SK-N-SH treated with all-trans-retinoic acid at 6 μM for 48 hours (cell line): ENCODE measurements around the gene CCNE1.

Source experiments
- ATAC-seq: fragments of 200-7000 bp; cut with Tn5 transposase; 3 replicates; pipeline ENCODE4 v1.9.1; 2020; ENCODE audit warnings: mild to moderate bottlenecking, moderate library complexity
- ARNTL ChIP-seq: fragments of 450-650 bp; formaldehyde crosslinking; IDR thresholded peaks from 2 replicates; pipeline ENCODE4 v1.5.0; 2020; ENCODE audit warnings: low read depth, mild to moderate bottlenecking, moderate library complexity, borderline replicate concordance
- BACH2 ChIP-seq: fragments of 250-450 bp; sonication (Bioruptor Pico); IDR thresholded peaks from 2 replicates; pipeline ENCODE4 v1.9.0; 2021; ENCODE audit warnings: mild to moderate bottlenecking, borderline replicate concordance
- ESRRG ChIP-seq: fragments of 250-450 bp; sonication (Bioruptor Pico); IDR thresholded peaks from 2 replicates; pipeline ENCODE4 v1.6.1; 2021; ENCODE audit warnings: mild to moderate bottlenecking
- GLIS3 ChIP-seq: fragments of 250-450 bp; sonication (Bioruptor Pico); IDR thresholded peaks from 2 replicates; pipeline ENCODE4 v1.5.0; 2020; ENCODE audit warnings: mild to moderate bottlenecking, moderate library complexity
- ISL1 ChIP-seq: fragments of 250-450 bp; sonication (Bioruptor Pico); IDR thresholded peaks from 2 replicates; pipeline ENCODE4 v2.1.2; 2022; ENCODE audit warnings: mild to moderate bottlenecking, moderate library complexity
- OSR1 ChIP-seq: fragments of 250-450 bp; sonication (Bioruptor Pico); IDR thresholded peaks from 2 replicates; pipeline ENCODE4 v1.8.0; 2022; ENCODE audit warnings: moderate library complexity, mild to moderate bottlenecking, inconsistent platforms
- PATZ1 ChIP-seq: fragments of 250-450 bp; sonication (Bioruptor Pico); IDR thresholded peaks from 2 replicates; pipeline ENCODE4 v1.8.0; 2020; ENCODE audit warnings: mild to moderate bottlenecking, moderate library complexity, borderline replicate concordance
- POU6F1 ChIP-seq: fragments of 250-450 bp; sonication (Bioruptor Pico); IDR thresholded peaks from 2 replicates; pipeline ENCODE4 v1.8.0; 2021; ENCODE audit warnings: low read depth, mild to moderate bottlenecking, moderate library complexity, borderline replicate concordance
- PPARA ChIP-seq: fragments of 250-450 bp; sonication (Bioruptor Pico); IDR thresholded peaks from 2 replicates; pipeline ENCODE4 v1.5.0; 2020; ENCODE audit warnings: mild to moderate bottlenecking, borderline replicate concordance
- RARB ChIP-seq: fragments of 250-450 bp; sonication (Bioruptor Pico); IDR thresholded peaks from 2 replicates; pipeline ENCODE4 v1.8.0; 2021; ENCODE audit warnings: mild to moderate bottlenecking, moderate library complexity
- SNAI2 ChIP-seq: fragments of 250-450 bp; sonication (Bioruptor Pico); IDR thresholded peaks from 2 replicates; pipeline ENCODE4 v1.5.0; 2020; ENCODE audit warnings: mild to moderate bottlenecking, moderate library complexity
- TCF4 ChIP-seq: fragments of 250-450 bp; sonication (Bioruptor Pico); IDR thresholded peaks from 2 replicates; pipeline ENCODE4 v1.8.0; 2021; ENCODE audit warnings: mild to moderate bottlenecking, moderate library complexity, borderline replicate concordance
- ZC3H10 ChIP-seq: fragments of 250-450 bp; sonication (Bioruptor Pico); IDR thresholded peaks from 2 replicates; pipeline ENCODE4 v1.5.1; 2021; ENCODE audit warnings: mild to moderate bottlenecking, moderate library complexity
- ZFP3 ChIP-seq: fragments of 250-450 bp; sonication (Bioruptor Pico); IDR thresholded peaks from 2 replicates; pipeline ENCODE4 v1.5.0; 2020; ENCODE audit warnings: mild to moderate bottlenecking, moderate library complexity
- ZFP30 ChIP-seq: fragments of 450-650 bp; formaldehyde crosslinking; IDR thresholded peaks from 2 replicates; pipeline ENCODE4 v1.5.0; 2022; ENCODE audit warnings: mild to moderate bottlenecking, moderate library complexity
- ZNF565 ChIP-seq: fragments of 450-650 bp; formaldehyde crosslinking; conservative IDR thresholded peaks from 2 replicates; pipeline ENCODE4 v1.5.0; 2020; ENCODE audit warnings: low read depth, mild to moderate bottlenecking, moderate library complexity
- ZNF70 ChIP-seq: fragments of 450-650 bp; formaldehyde crosslinking; IDR thresholded peaks from 2 replicates; pipeline ENCODE4 v1.5.0; 2020; ENCODE audit warnings: mild to moderate bottlenecking, moderate library complexity
- TF ChIP-seq, protein P1 (sequence below): fragments of 250-450 bp; sonication (Bioruptor Pico); IDR thresholded peaks from 2 replicates; pipeline ENCODE4 v1.5.1; 2020; ENCODE audit warnings: low read depth, mild to moderate bottlenecking, moderate library complexity
- TF ChIP-seq, protein P2 (sequence below): fragments of 250-450 bp; sonication (Bioruptor Pico); IDR thresholded peaks from 2 replicates; pipeline ENCODE4 v1.5.0; 2020; ENCODE audit warnings: mild to moderate bottlenecking, moderate library complexity
- TF ChIP-seq, protein P3 (sequence below): fragments of 250-450 bp; sonication (Bioruptor Pico); IDR thresholded peaks from 2 replicates; pipeline ENCODE4 v1.5.1; 2021; ENCODE audit warnings: mild to moderate bottlenecking, moderate library complexity

The CCNE1 gene

DNA sequence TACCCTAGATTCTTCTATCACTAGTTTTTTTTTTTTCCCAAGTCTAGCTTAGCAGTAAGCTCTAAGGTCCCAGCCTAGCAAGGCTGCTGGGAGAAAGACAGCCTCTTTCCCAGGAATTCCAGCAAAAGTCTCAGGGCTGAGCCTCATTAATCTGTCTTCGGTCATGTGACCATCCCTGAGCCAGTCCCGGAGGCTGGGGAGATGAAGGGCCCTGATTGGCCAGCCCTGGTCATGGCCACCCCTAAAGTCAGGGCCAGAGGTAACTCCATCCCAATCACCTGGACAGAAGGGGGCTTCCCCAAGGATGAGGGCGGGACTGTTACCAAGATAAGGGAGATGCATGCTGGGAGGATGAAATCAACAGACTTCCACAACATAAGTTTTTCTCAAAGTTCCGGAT, 43.3 kb downstream of the CCNE1 start:
- ATAC-seq: 0 out of 3 replicates have a peak, but pooled peaks have one; percentile 22
- no peak for TF ChIP-seq PATZ1 (CRISPR knock-in tag)
- TF ChIP-seq RARB (CRISPR knock-in tag): no peak
- TF ChIP-seq PPARA (CRISPR knock-in tag): no peak
- no peak for TF ChIP-seq ZC3H10 (CRISPR knock-in tag)
- TF ChIP-seq, protein P1, sequence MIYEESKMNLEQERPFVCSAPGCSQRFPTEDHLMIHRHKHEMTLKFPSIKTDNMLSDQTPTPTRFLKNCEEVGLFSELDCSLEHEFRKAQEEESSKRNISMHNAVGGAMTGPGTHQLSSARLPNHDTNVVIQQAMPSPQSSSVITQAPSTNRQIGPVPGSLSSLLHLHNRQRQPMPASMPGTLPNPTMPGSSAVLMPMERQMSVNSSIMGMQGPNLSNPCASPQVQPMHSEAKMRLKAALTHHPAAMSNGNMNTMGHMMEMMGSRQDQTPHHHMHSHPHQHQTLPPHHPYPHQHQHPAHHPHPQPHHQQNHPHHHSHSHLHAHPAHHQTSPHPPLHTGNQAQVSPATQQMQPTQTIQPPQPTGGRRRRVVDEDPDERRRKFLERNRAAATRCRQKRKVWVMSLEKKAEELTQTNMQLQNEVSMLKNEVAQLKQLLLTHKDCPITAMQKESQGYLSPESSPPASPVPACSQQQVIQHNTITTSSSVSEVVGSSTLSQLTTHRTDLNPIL (CRISPR knock-in tag): no peak
- TF ChIP-seq, protein P2, sequence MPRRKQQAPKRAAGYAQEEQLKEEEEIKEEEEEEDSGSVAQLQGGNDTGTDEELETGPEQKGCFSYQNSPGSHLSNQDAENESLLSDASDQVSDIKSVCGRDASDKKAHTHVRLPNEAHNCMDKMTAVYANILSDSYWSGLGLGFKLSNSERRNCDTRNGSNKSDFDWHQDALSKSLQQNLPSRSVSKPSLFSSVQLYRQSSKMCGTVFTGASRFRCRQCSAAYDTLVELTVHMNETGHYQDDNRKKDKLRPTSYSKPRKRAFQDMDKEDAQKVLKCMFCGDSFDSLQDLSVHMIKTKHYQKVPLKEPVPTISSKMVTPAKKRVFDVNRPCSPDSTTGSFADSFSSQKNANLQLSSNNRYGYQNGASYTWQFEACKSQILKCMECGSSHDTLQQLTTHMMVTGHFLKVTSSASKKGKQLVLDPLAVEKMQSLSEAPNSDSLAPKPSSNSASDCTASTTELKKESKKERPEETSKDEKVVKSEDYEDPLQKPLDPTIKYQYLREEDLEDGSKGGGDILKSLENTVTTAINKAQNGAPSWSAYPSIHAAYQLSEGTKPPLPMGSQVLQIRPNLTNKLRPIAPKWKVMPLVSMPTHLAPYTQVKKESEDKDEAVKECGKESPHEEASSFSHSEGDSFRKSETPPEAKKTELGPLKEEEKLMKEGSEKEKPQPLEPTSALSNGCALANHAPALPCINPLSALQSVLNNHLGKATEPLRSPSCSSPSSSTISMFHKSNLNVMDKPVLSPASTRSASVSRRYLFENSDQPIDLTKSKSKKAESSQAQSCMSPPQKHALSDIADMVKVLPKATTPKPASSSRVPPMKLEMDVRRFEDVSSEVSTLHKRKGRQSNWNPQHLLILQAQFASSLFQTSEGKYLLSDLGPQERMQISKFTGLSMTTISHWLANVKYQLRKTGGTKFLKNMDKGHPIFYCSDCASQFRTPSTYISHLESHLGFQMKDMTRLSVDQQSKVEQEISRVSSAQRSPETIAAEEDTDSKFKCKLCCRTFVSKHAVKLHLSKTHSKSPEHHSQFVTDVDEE (CRISPR knock-in tag): no peak
- no peak for TF ChIP-seq GLIS3 (CRISPR knock-in tag)
- no peak for TF ChIP-seq SNAI2 (CRISPR knock-in tag)
- no peak for TF ChIP-seq ZNF70 (CRISPR knock-in tag)
- TF ChIP-seq ISL1 (CRISPR knock-in tag): no peak
- TF ChIP-seq OSR1 (CRISPR knock-in tag): no peak
- no peak for TF ChIP-seq ZNF565 (CRISPR knock-in tag)
- TF ChIP-seq ARNTL: no peak

GRCh38 chr19:29855741-29856500, 44.1 kb downstream of the CCNE1 start:
- no peak for TF ChIP-seq TCF4 (CRISPR knock-in tag)
- TF ChIP-seq ZNF565 (CRISPR knock-in tag): no peak
- TF ChIP-seq BACH2 (CRISPR knock-in tag): no peak
- TF ChIP-seq ISL1 (CRISPR knock-in tag): no peak
- TF ChIP-seq, protein P2 (CRISPR knock-in tag): no peak
- TF ChIP-seq POU6F1 (CRISPR knock-in tag): no peak
- no peak for TF ChIP-seq ESRRG (CRISPR knock-in tag)
- no peak for TF ChIP-seq ZC3H10 (CRISPR knock-in tag)
- no peak for TF ChIP-seq ZFP3
- no peak for TF ChIP-seq PPARA (CRISPR knock-in tag)
- TF ChIP-seq OSR1 (CRISPR knock-in tag): no peak
- no peak for TF ChIP-seq SNAI2 (CRISPR knock-in tag)
- TF ChIP-seq, protein P3, sequence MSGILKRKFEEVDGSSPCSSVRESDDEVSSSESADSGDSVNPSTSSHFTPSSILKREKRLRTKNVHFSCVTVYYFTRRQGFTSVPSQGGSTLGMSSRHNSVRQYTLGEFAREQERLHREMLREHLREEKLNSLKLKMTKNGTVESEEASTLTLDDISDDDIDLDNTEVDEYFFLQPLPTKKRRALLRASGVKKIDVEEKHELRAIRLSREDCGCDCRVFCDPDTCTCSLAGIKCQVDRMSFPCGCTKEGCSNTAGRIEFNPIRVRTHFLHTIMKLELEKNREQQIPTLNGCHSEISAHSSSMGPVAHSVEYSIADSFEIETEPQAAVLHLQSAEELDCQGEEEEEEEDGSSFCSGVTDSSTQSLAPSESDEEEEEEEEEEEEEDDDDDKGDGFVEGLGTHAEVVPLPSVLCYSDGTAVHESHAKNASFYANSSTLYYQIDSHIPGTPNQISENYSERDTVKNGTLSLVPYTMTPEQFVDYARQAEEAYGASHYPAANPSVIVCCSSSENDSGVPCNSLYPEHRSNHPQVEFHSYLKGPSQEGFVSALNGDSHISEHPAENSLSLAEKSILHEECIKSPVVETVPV: no peak
- no peak for TF ChIP-seq ZFP30 (CRISPR knock-in tag)
- TF ChIP-seq ARNTL: no peak
- no peak for TF ChIP-seq GLIS3 (CRISPR knock-in tag)
- ATAC-seq: no peak
